T-helper 9 cell (primary cell): ENCODE measurements around the gene CASP6.

Experiments used
- DNase-seq: peaks from one replicate; pipeline ENCODE4 v3.0.0-alpha.2; 2020

The CASP6 gene

GRCh38 chr4:109665783-109666485 is 37.3 kb downstream of the CASP6 start:
- no peak for DNase-seq

GRCh38 chr4:109662771-109663170 is 40.5 kb downstream of the CASP6 start:
- DNase-seq: no peak

GRCh38 chr4:109662116-109662515 is 41.1 kb downstream of the CASP6 start:
- DNase-seq: no peak

- no peak for DNase-seq
Measured at GRCh38 chr4:109658871-109659410, 44.3 kb downstream of the CASP6 start.

GRCh38 chr4:109657854-109658418 is 45.3 kb downstream of the CASP6 start:
- DNase-seq: no peak

GRCh38 chr4:109655396-109655795 is 47.8 kb downstream of the CASP6 start:
- DNase-seq: no peak

- DNase-seq: no peak
Measured at GRCh38 chr4:109649872-109650271, 53.4 kb downstream of the CASP6 start.

- DNase-seq: no peak
Measured at GRCh38 chr4:109648997-109649575, 54.2 kb downstream of the CASP6 start.

- DNase-seq: no peak
Measured at GRCh38 chr4:109648266-109648996, 54.8 kb downstream of the CASP6 start.

GRCh38 chr4:109645874-109646710 is 57.2 kb downstream of the CASP6 start:
- DNase-seq: no peak

- no peak for DNase-seq
Measured at GRCh38 chr4:109640644-109641043, 62.6 kb downstream of the CASP6 start.
